ENCODE data around the gene HLA-DOB.

HLA-DOB gene

GRCh38 chr6:32843331-32843978 lies 26.7 kb upstream of the HLA-DOB start:
- no peak for DNase-seq

DNA sequence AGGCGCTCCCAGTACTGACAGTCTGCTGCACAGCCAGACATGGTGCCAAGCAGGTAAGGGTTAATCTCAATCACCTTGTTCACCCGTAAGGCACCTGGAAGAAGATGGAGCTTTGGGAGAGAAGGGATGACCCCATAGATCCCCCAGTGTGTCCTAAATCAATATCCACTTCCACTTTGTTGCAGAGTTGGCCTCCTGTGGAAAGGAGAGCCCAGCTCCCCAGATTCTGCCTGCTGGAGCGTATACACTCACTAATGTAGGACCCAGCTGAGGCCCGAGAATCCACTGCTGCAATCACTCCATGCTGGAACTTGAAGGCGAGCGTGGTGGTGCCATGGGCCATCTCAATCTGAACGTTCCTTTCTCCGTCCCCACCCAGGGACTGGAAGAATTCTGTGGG lies 25.9 kb upstream of the HLA-DOB start:
- DNase-seq: no peak

DNA sequence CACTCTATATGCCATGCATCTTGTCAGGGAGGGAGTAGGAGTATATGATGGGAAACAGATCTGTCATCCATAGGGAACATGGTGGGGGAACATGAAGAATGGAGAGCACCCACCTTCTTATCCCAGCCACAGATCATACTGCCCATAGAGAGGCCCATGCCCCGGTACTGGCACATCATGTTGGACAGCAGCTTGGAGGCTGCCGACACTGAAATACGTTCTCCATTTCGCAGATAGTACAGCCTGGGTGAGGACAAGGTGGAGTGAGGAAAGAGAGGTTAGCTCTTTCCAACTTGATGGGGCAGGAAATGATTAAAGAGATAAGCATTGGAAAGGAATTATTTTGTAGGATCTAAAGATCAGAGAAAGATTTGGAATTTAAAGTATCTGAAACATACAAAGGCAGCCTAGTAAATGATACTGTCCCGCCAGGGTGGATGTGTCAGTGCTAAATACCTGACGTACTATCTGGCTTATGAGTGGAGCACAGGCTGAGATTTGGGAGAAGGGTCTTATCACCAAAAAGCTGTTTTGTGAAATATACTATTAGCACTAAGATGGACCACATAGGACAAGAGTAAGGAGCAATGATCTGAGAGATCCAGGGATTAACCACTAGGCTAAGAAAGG lies 25.3 kb upstream of the HLA-DOB start:
- no peak for DNase-seq

GRCh38 chr6:32840604-32841246 lies 23.9 kb upstream of the HLA-DOB start:
- no peak for DNase-seq

DNA sequence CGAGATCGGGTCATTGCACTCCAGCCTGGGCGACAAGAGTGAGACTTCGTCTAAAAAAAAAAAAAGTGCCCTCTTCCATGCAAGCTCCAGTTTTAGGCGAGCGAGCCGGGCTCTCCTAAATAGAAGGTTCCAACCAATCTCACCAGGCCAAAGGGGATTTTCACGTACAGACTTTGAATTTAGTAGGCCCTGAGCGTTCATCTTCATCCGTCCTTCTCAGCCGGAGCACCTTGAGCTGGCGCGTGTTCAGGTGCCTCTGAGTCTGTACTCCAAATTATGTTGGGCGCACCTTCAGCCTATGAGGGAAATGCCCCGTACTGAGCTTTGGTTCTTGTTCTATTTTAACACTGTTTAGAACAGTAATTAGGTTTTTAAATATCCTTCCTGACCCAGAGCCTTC lies 22.6 kb upstream of the HLA-DOB start:
- no peak for DNase-seq

DNA sequence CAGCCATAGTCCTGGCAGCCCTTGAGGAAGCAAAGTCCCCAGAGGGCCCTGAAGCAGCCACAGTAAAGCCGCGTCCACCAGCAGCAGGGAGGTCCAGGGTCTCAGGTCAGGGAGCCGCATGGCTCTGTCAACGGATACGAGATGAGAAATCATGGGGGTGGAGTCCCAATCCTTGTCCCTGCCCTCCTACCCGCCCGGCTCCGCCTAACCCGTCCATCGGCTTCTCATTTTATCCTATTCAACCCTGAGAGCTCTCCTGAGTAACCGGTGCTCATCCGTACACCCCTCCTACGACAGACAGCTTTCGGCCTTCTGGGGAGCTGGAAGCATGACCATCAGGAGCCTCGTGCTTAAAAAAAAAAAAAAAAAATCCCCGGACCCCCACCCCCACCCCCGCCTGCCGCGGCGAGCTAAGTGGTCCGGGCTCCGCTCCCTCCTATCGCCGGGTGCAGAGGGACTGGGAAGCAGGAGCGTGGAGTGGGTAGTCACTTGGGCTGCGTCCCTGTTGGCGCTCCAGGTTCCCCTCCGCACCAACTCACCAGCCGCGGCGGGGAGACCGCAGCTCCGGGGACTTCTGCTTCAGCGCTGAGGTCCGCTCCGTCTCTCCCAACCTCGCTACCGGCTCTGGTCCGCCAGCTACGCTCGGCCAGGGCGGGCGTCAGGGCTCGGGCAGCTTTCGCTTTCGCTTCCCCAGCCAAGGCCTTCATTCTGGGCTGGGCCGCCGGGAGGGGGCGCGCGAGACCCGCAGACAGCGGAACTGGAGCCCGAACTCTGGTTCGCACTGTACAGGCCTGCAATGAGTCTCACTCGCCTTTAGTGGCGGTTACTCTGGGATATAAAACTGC lies 21.5 kb upstream of the HLA-DOB start, which contains the start of gene TAP2:
Gene TAP2 (minus strand): TSS at position 626 of the 845 bp plus-strand sequence. CDS start 506 bp downstream, at position 120.
- peak; percentile 80 to 89 for DNase-seq

- no peak for DNase-seq
Measured at GRCh38 chr6:32837651-32838113, 20.9 kb upstream of the HLA-DOB start.

DNA sequence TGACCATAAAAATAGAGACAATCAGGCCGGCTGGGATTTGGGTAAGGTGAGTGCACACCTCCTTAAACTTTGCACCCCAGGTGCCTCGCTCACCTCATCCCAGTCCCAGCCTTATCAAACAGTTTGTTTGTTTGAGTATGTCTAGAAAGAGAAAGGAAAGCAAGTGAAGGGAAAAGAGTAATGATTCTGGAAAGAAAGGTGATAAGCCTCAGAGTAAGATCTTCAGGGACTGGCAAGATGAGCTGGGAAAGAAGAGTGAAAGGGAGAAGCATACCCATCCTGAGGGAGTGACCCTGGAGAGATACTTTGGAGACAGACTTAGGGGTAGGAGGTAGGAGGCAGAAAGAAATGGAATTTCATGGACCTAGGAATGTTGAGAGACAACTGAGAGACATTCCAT lies 20.1 kb upstream of the HLA-DOB start:
- no peak for DNase-seq

GRCh38 chr6:32835167-32835893 lies 18.5 kb upstream of the HLA-DOB start:
- no peak for DNase-seq

GRCh38 chr6:32833664-32834063 lies 16.9 kb upstream of the HLA-DOB start:
- no peak for DNase-seq

- no peak for DNase-seq
Measured at GRCh38 chr6:32832535-32832934, 15.7 kb upstream of the HLA-DOB start.

- DNase-seq: no peak
Measured at GRCh38 chr6:32830936-32831335, 14.1 kb upstream of the HLA-DOB start.

DNA sequence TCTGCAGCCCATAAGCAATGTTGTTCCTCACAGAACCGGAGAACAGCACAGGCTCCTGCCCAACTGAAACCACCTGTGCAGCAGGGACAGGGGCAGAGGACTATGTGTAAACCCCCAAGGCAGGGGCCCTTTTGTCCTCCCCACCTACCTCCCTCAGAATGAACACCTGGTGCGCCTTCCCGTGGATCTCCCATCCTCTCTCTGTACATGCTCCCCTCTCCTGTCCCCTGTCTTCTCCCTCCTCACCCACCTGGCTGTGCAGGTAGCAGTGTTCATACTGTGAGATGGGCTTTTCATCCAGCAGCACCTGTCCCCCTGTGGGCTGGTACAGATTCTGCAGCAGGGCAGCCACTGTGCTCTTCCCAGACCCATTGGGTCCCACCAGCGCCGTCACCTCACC lies 13.2 kb upstream of the HLA-DOB start:
- no peak for DNase-seq

DNA sequence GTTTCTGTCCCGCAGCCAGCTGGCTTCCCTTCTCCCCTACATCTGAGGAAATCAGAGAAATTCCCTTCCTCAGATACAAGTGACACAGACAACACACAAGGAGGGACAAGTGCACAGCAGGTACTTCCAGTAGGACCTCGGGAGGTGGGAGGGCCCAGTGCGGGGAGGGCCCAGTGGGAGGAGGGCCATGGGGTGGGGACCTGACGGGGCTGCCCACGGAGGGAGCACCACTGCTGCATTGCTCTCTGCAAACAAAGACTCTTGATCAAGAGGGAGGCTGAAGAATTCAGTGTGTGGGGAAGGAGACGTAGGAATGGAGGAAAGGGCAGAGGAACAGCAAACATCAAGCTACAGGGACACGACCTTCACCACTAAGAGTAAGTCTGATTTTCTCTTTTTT lies 12.7 kb upstream of the HLA-DOB start:
- no peak for DNase-seq

GRCh38 chr6:32827025-32827424 lies 10.2 kb upstream of the HLA-DOB start:
- DNase-seq: no peak

DNA sequence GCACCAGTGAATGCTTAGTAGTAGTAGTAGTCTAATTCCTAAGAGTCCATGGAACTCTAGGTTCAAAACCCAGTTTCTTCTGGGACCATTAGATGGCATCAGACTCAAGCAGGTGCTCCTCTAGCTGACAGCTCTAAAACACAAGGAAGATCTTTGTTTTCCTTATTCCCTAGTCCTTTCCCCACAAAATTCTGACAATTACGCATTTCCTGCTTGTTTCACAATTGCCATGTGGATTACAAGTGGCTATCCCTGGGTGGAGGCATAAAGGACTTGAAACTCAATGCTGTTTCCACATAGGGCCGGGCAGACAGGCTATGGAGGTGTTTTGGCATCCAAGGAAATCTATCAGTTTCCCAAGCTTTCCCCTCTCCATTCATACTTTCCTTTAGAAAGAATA lies 9.2 kb upstream of the HLA-DOB start:
- no peak for DNase-seq

DNA sequence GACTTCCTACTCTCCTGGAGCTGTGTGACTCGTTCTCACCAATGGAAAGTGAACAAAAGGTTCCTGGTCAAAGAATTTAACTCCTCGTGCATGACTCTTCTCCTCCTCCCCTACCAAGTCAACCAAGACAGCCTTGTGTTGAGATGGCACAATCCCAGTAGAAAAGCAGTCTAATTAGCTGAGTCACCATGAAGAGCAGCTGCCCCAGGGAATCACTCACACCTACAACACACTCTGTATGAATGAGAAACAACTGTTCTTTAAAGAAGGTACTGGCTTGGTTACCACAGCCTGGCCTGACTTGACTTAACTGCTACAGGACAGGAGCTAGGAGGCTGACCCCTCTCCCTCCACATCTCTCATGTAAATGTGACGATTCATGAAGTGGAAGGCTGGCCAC lies 2.9 kb upstream of the HLA-DOB start:
- no peak for DNase-seq

DNA sequence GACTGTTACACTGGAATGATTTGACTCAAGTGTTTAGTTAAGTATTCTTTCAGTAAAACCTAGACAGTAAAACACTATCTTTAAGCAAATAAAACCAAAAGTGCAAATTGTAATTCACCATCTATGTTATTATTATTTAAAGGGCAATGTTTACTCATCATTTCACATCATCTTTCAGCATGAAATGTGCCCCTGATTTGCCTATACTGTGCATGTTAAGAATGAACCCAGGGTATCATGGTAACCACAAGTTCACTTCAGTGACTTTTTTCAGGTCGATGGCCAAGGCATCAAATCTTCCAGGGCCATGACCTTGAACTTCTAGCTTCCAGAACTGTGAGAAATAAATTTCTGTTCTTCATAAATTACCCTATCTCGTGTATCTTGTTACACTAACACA lies 2.1 kb upstream of the HLA-DOB start:
- no peak for DNase-seq

DNA sequence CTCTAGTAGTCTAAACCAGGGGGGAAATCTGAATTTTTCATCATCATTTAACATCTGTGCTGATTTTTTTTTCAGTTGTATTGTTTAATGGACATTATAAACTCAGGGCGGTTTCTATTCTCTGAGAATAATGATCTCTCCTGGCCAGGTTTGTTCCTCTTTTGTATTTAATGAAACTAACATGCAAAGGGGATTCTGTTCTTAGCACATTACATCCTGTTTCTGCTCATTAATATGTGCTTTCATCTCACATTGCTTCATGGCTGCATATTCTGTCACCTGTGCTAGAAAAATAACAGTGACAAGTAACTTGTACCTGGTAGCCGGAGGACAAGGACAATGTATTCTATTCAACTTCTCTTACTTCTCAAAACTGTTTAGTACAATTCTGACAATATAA lies 806 bp downstream of the HLA-DOB start:
- DNase-seq: no peak

- no peak for DNase-seq
Measured at GRCh38 chr6:32815115-32815514, 1.7 kb downstream of the HLA-DOB start.

- no peak for DNase-seq
Measured at GRCh38 chr6:32814145-32814544, 2.7 kb downstream of the HLA-DOB start.

DNA sequence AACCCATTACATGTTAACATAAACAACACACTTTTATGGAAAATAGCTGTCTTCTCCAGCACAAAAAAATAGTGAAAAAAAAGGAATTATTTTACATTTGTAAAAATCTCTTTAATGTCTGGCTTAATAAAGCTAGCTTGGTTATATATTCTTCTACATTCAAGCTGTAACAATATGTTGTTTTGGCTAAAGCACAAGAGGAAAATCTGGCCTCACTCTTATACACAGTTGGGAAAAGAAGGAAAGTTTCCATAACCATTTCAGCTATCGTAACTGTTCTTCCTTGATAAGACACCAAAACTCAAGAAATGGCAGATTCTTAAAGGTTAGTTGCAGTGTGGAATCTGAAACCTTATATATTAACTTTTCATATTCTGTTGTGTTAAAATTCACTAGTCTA lies 7.6 kb downstream of the HLA-DOB start:
- no peak for DNase-seq

Measured in SHP77 (cell line).